RWPE2 (cell line): ENCODE measurements around the gene FMN1.
A peak's percentile ranks its signal among the peaks of the same experiment; 100 is the strongest.

ENCODE experiments used
- ATAC-seq: fragments of 200-7000 bp; cut with Tn5 transposase; 3 replicates; pipeline ENCODE4 v1.9.1; 2021; ENCODE audit warnings: low read depth
- DNase-seq: peaks from one replicate; pipeline ENCODE4 v3.0.0-alpha.2; 2020; ENCODE audit warnings: low spot score
- H3K27ac ChIP-seq: fragments of 450-650 bp; 2 replicates; pipeline ENCODE4 v1.5.1; 2017; ENCODE audit warnings: mild to moderate bottlenecking; ENCODE audit not compliant: poor library complexity, severe bottlenecking
- H3K27me3 ChIP-seq: fragments of 250-450 bp; sonication (Bioruptor Pico); 2 replicates; pipeline ENCODE4 v1.5.1; 2021; ENCODE audit warnings: mild to moderate bottlenecking, moderate library complexity; ENCODE audit not compliant: insufficient read depth, poor library complexity, severe bottlenecking
- H3K36me3 ChIP-seq: fragments of 250-450 bp; sonication (Bioruptor Pico); 2 replicates; pipeline ENCODE4 v1.5.1; 2020; ENCODE audit warnings: low read depth, mild to moderate bottlenecking, moderate library complexity
- H3K4me1 ChIP-seq: fragments of 250-450 bp; sonication (Bioruptor Pico); 2 replicates; pipeline ENCODE4 v1.5.1; 2021; ENCODE audit warnings: mild to moderate bottlenecking, moderate library complexity; ENCODE audit not compliant: insufficient read depth, poor library complexity, severe bottlenecking
- H3K4me3 ChIP-seq: fragments of 250-450 bp; sonication (Bioruptor Pico); 2 replicates; pipeline ENCODE4 v1.5.1; 2021; ENCODE audit warnings: mild to moderate bottlenecking, moderate library complexity; ENCODE audit not compliant: severe bottlenecking
- H3K9me3 ChIP-seq: fragments of 250-450 bp; sonication (Bioruptor Pico); 2 replicates; pipeline ENCODE4 v1.5.1; 2021; ENCODE audit warnings: mild to moderate bottlenecking, moderate library complexity; ENCODE audit not compliant: severe bottlenecking
- TF ChIP-seq, protein P1 (sequence below): fragments of 450-650 bp; IDR thresholded peaks from one replicate; pipeline ENCODE4 v1.5.1; 2017; ENCODE audit warnings: mild to moderate bottlenecking, moderate library complexity; ENCODE audit not compliant: poor library complexity, severe bottlenecking

FMN1 gene

DNA sequence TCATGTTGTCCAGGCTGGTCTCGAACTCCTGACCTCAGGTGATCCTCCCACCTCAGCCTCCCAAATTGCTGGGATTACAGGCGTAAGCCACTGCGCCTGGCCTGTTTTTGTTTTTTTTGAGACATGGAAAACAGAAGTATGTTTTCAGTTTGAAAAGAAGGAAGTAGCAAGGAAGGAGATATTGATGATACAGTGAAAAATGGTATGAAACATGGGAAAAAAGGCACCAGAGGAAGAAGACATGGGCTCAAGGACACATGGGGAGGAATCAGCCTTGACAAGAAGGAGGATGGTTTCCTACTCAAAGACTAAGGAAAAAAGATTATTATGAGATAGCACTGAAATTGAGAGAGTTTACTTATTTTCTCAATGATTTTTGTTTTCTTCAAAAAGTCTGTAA lies 30.7 kb downstream of the FMN1 start:
- ATAC-seq: no peak
- no peaks in the 10 kb centered on the region for H3K36me3 ChIP-seq
- H3K9me3 ChIP-seq: no peaks in the 10 kb centered on the region
- TF ChIP-seq, protein P1, sequence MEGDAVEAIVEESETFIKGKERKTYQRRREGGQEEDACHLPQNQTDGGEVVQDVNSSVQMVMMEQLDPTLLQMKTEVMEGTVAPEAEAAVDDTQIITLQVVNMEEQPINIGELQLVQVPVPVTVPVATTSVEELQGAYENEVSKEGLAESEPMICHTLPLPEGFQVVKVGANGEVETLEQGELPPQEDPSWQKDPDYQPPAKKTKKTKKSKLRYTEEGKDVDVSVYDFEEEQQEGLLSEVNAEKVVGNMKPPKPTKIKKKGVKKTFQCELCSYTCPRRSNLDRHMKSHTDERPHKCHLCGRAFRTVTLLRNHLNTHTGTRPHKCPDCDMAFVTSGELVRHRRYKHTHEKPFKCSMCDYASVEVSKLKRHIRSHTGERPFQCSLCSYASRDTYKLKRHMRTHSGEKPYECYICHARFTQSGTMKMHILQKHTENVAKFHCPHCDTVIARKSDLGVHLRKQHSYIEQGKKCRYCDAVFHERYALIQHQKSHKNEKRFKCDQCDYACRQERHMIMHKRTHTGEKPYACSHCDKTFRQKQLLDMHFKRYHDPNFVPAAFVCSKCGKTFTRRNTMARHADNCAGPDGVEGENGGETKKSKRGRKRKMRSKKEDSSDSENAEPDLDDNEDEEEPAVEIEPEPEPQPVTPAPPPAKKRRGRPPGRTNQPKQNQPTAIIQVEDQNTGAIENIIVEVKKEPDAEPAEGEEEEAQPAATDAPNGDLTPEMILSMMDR: no peak
- H3K27ac ChIP-seq: no peak overlapping the region
- H3K27me3 ChIP-seq: no peaks in the 10 kb centered on the region
- no peaks in the 10 kb centered on the region for H3K4me1 ChIP-seq
- no peak for DNase-seq
- H3K4me3 ChIP-seq: no peak overlapping the region

- TF ChIP-seq, protein P1: no peak
- no peak for DNase-seq
- Histone ChIP-seq H3K36me3 (no peaks in the 10 kb centered on the region), H3K4me1 (no peaks in the 10 kb centered on the region), H3K4me3 (no peak overlapping the region), H3K27ac (no peak overlapping the region), H3K27me3 (no peaks in the 10 kb centered on the region), H3K9me3 (no peaks in the 10 kb centered on the region)
- no peak for ATAC-seq
Observed at GRCh38 chr15:33161209-33161608, 33.3 kb downstream of the FMN1 start.

- no peak for ATAC-seq
- H3K27ac ChIP-seq: no peak overlapping the region
- no peaks in the 10 kb centered on the region for H3K27me3 ChIP-seq
- TF ChIP-seq, protein P1: no peak
- no peaks in the 10 kb centered on the region for H3K36me3 ChIP-seq
- DNase-seq: no peak
- no peak overlapping the region for H3K4me3 ChIP-seq
- H3K4me1 ChIP-seq: no peaks in the 10 kb centered on the region
- H3K9me3 ChIP-seq: no peaks in the 10 kb centered on the region
Observed at GRCh38 chr15:33160581-33161165, 33.8 kb downstream of the FMN1 start.

DNA sequence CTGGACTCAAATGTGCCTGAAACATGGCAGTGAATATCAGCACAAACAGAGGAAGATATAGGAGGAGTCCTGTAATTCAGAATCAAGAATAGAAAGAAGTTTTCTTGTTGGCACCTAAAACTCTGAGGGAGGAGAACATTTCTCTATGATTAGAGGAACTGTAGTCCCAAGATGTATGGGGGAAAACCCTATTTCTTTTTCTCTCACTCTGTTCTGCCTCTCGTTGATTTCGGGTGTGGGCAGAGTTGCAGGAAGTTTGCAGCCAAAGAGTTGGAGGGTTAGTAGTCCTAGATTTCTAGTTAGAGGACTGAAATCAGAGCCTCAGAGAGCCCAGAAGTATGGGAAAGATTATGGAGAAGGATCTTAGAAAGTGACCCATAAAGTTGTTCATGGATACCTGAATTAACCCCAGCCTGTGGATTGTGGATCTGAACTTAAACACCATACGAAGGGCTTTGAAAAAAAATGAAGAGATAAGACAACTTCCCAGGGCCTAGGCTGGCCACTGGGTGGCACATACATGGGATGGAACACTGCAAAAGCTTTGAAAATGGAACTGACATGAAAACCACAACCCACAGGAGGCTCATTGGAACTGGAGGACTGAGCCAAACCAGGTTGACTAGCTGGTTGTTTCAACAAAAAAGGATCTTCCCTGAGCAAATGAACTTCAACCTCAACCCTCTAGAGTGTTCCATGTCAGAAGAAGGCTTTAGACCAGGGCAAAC lies 34.6 kb downstream of the FMN1 start:
- DNase-seq: no peak
- H3K4me1 ChIP-seq: no peaks in the 10 kb centered on the region
- H3K4me3 ChIP-seq: no peak overlapping the region
- no peak for ATAC-seq
- H3K27ac ChIP-seq: no peak overlapping the region
- no peaks in the 10 kb centered on the region for H3K27me3 ChIP-seq
- H3K36me3 ChIP-seq: no peaks in the 10 kb centered on the region
- no peaks in the 10 kb centered on the region for H3K9me3 ChIP-seq
- TF ChIP-seq, protein P1: peak; percentile 24

DNA sequence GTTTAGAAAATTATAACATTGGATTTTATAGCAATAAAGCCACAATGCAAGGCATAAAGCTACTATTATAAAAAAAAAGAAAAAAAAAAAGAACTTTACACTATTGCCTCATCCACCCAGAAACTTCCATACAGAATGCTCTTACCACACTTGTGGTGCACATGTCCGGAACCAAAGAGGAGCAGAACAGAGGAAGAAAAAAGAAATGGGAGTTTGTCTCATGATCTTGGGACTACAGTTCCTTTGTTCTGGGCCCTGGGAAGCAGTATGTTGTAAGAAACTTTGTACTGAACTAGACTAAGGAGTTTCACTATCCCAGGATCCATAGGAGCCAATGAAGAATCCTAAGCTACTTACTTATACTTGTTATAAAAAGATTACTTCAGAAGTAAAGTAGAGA lies 36.1 kb downstream of the FMN1 start:
- ATAC-seq (no peak), DNase-seq (no peak)
- no peak overlapping the region for H3K27ac ChIP-seq
- H3K4me1 ChIP-seq: no peaks in the 10 kb centered on the region
- H3K9me3 ChIP-seq: no peaks in the 10 kb centered on the region
- H3K36me3 ChIP-seq: no peaks in the 10 kb centered on the region
- TF ChIP-seq, protein P1: no peak
- no peaks in the 10 kb centered on the region for H3K27me3 ChIP-seq
- no peak overlapping the region for H3K4me3 ChIP-seq
